Loucy (cell line): ENCODE data around the gene RPUSD3.

Experiments used
- H2AFZ ChIP-seq: fragments of 200-600 bp; sonication (generic); 2 replicates; pipeline ENCODE4 v1.6.0; 2016; ENCODE audit warnings: antibody characterized with exemption, mild to moderate bottlenecking, low read length, moderate library complexity
- H3F3A ChIP-seq: fragments of 200-600 bp; 2 replicates; pipeline ENCODE4 v1.6.0; 2016; ENCODE audit warnings: antibody characterized with exemption, low read depth, mild to moderate bottlenecking
- H3K27me3 ChIP-seq: fragments of 200-600 bp; sonication (generic); 2 replicates; pipeline ENCODE4 v1.6.1; 2014; ENCODE audit warnings: low read length, mild to moderate bottlenecking; ENCODE audit not compliant: insufficient read depth, poor library complexity, severe bottlenecking
- H3K36me3 ChIP-seq: fragments of 200-600 bp; sonication (generic); 2 replicates; pipeline ENCODE4 v1.6.1; 2016; ENCODE audit warnings: low read length; ENCODE audit not compliant: insufficient read depth
- H3K4me1 ChIP-seq: fragments of 200-600 bp; sonication (generic); 2 replicates; pipeline ENCODE4 v1.5.1; 2014; ENCODE audit warnings: low read length, mild to moderate bottlenecking; ENCODE audit not compliant: insufficient read depth, poor library complexity, severe bottlenecking
- H3K4me2 ChIP-seq: fragments of 200-600 bp; sonication (generic); 2 replicates; pipeline ENCODE4 v1.6.0; 2014; ENCODE audit warnings: antibody characterized with exemption, low read length, low read depth, mild to moderate bottlenecking; ENCODE audit not compliant: poor library complexity, severe bottlenecking
- H3K4me3 ChIP-seq: fragments of 200-600 bp; sonication (generic); 2 replicates; pipeline ENCODE4 v1.5.1; 2014; ENCODE audit warnings: low read length, mild to moderate bottlenecking, mixed read lengths; ENCODE audit not compliant: poor library complexity, severe bottlenecking
- H3K79me2 ChIP-seq: fragments of 200-600 bp; sonication (generic); 2 replicates; pipeline ENCODE4 v1.6.1; 2014; ENCODE audit warnings: low read length; ENCODE audit not compliant: insufficient read depth
- H3K9ac ChIP-seq: fragments of 200-600 bp; sonication (generic); 2 replicates; pipeline ENCODE4 v1.6.0; 2014; ENCODE audit warnings: mild to moderate bottlenecking, low read depth, low read length, moderate library complexity; ENCODE audit not compliant: poor library complexity, severe bottlenecking
- H3K9me2 ChIP-seq: fragments of 200-600 bp; sonication (generic); replicated peaks from 2 replicates; pipeline ENCODE4 v1.6.1; 2016; ENCODE audit warnings: low read depth, low read length, mixed read lengths
- H3K9me3 ChIP-seq: fragments of 200-600 bp; sonication (generic); 2 replicates; pipeline ENCODE4 v1.6.1; 2014; ENCODE audit warnings: mild to moderate bottlenecking, antibody characterized with exemption, low read length, low read depth; ENCODE audit not compliant: insufficient read depth
- H4K20me1 ChIP-seq: fragments of 200-600 bp; sonication (generic); 2 replicates; pipeline ENCODE4 v1.6.0; 2014; ENCODE audit warnings: antibody characterized with exemption, low read length, mild to moderate bottlenecking; ENCODE audit not compliant: insufficient read depth, poor library complexity, severe bottlenecking
- CTCF ChIP-seq: fragments of 200-600 bp; sonication (generic); conservative IDR thresholded peaks from 2 replicates; pipeline ENCODE4 v1.5.1; 2014; ENCODE audit warnings: mild to moderate bottlenecking, antibody characterized with exemption, low read length
- EZH2phosphoT487 ChIP-seq: fragments of 200-600 bp; IDR thresholded peaks from 2 replicates; pipeline ENCODE4 v1.6.1; 2018; ENCODE audit warnings: antibody characterized with exemption, mild to moderate bottlenecking, moderate library complexity, borderline replicate concordance

Gene RPUSD3

GRCh38 chr3:9797196-9797945, 46.4 kb downstream of the RPUSD3 start:
- no peaks in the 10 kb centered on the region for H3F3A ChIP-seq
- no peaks in the 10 kb centered on the region for H3K9me3 ChIP-seq
- TF ChIP-seq CTCF = no peak
- no peak for TF ChIP-seq EZH2phosphoT487
- no peak overlapping the region for H3K4me2 ChIP-seq
- no peak overlapping the region for H3K4me3 ChIP-seq
- peaks cover 24% of the 10 kb centered on the region for H4K20me1 ChIP-seq
- no peak overlapping the region for H3K9ac ChIP-seq
- no peaks in the 10 kb centered on the region for H3K9me2 ChIP-seq
- H3K36me3 ChIP-seq = peaks cover 42% of the 10 kb centered on the region; the same call in 1 of the 2 replicates
- no peak overlapping the region for H2AFZ ChIP-seq
- no peaks in the 10 kb centered on the region for H3K27me3 ChIP-seq
- peaks cover 19% of the 10 kb centered on the region for H3K4me1 ChIP-seq
- H3K79me2 ChIP-seq = peaks cover 55% of the 10 kb centered on the region

GRCh38 chr3:9795207-9795606, 48.6 kb downstream of the RPUSD3 start:
- Histone ChIP-seq H3F3A (no peaks in the 10 kb centered on the region), H3K4me1 (peaks cover 37% of the 10 kb centered on the region), H3K9me3 (no peaks in the 10 kb centered on the region), H3K4me3 (peak overlapping the region; percentile 2), H4K20me1 (peaks cover 24% of the 10 kb centered on the region), H2AFZ (no peak overlapping the region), H3K9me2 (no peaks in the 10 kb centered on the region), H3K79me2 (peaks cover 74% of the 10 kb centered on the region), H3K9ac (no peak overlapping the region), H3K36me3 (peaks cover 29% of the 10 kb centered on the region; the same call in 1 of the 2 replicates), H3K27me3 (no peaks in the 10 kb centered on the region), H3K4me2 (peak overlapping the region; percentile 96)
- TF ChIP-seq CTCF (no peak), EZH2phosphoT487 (no peak)

- H3K9ac ChIP-seq = peak overlapping the region; percentile 99
- no peaks in the 10 kb centered on the region for H3K9me3 ChIP-seq
- peaks cover 39% of the 10 kb centered on the region for H3K4me1 ChIP-seq
- H3K36me3 ChIP-seq = peaks cover 21% of the 10 kb centered on the region; the same call in 1 of the 2 replicates
- peak overlapping the region; percentile 96 for H3K4me2 ChIP-seq
- peaks cover 24% of the 10 kb centered on the region for H4K20me1 ChIP-seq
- no peaks in the 10 kb centered on the region for H3K27me3 ChIP-seq
- H3K4me3 ChIP-seq = peak overlapping the region; percentile 97
- TF ChIP-seq CTCF = no peak
- peaks cover 83% of the 10 kb centered on the region for H3K79me2 ChIP-seq
- no peak overlapping the region for H2AFZ ChIP-seq
- H3F3A ChIP-seq = no peaks in the 10 kb centered on the region
- H3K9me2 ChIP-seq = no peaks in the 10 kb centered on the region
Observed at GRCh38 chr3:9794400-9794799, 49.4 kb downstream of the RPUSD3 start.
